ENCODE results near the gene ELK4.

The ELK4 gene

GRCh38 chr1:205629751-205630150 is 2.1 kb downstream of the ELK4 start:
- no peak for FAIRE-seq

GRCh38 chr1:205627956-205628355 is 3.9 kb downstream of the ELK4 start:
- no peak for FAIRE-seq

DNA sequence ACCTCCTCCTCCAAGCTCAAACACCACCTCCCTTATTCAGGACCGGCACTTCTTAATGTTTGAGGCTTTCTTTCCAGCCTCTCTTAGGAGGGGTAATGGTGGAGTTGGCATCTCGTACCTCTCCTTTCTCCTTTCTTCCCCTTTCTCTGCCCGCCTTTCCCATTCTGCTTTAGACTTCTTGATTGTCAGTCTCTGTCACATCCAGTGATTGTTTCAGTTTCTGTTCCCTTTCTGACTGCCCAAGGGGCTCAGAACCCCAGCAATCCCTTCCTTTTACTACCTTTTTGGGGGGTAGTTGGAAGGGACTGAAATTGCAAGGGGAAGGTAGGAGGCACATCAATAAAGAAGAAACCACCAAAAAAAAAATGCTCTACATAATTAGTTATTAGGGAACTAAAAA is 5.6 kb downstream of the ELK4 start:
- no peak for FAIRE-seq

GRCh38 chr1:205623646-205624045 is 8.2 kb downstream of the ELK4 start:
- FAIRE-seq, result no peak

- no peak for FAIRE-seq
These were observed 11.5 kb downstream of the ELK4 start for GRCh38 chr1:205620269-205620668.

- FAIRE-seq, result no peak
These were observed 12.4 kb downstream of the ELK4 start for GRCh38 chr1:205619376-205619775.

DNA sequence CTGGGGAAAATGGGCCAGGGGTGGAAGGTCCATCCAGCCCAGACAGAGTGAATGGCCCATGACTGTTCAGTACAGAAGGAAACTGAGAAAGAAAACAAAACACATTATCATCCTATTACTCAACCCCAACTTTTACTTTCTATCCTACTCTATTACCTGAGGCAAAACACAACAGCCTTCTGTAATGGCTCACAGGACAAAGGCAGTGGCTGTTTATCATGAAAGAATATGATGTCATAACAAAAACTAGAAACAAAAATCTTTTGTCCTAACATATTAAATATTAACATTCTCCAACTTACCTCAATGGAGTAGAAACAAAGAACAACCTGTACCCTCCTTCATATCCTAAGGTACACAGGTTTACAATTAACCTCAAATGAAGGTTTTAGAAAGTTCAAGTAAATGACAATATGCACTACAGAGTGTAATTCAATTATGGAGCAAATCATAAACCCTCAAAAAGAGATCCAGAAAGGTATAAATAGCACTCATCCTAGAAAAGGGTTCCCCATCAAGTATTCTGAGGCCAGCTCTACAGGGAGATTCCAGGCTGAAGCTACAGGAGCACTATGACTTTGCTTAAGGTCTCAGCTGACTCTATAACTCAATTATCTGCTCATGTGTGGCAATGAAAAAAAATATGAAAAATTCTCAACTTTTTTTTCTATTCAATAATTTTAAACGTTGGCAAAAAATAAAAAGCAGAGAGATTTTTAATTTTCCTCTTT is 15.1 kb downstream of the ELK4 start:
- no peak for FAIRE-seq

DNA sequence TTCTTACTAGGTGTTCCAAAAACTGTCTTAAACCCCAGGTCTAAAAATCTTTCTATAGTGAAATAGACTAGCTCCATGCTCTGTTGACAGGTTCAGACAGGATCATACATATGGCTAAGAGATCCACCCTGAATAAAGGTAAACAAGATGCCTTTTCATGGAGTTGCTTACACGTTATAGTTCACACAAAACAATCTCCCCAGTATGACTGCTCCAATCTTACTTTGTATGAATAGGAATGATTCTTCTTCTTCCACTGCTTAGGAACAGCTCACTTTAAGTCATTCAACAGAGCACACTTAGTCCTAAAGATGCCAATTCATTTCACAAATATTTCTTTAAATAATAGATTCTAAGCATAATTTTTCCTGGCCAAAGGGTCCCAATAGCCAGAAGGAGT is 16.0 kb downstream of the ELK4 start:
- no peak for FAIRE-seq

GRCh38 chr1:205613854-205614412 is 17.9 kb downstream of the ELK4 start:
- FAIRE-seq, result no peak

DNA sequence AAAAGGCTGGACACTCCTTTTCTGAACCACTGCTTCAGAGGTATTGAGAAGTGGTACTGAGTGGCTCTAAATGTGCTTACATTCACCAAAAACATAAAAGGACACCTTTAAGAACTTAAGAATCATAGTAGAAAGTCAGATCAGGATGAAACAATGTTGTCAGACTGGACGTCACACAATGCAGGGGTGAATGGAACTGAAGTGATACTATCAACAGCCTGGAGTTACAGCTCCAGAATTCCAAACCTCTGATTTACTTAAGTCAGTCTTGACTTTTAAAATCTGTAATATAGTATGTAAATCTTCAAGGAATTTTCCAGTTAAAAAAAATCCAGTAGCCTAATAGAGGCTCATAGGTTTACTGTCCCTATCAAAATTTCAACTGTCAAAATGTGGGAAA is 19.3 kb downstream of the ELK4 start:
- FAIRE-seq, result no peak

- no peak for FAIRE-seq
These were observed 19.7 kb downstream of the ELK4 start for GRCh38 chr1:205612104-205612503.

GRCh38 chr1:205610901-205611466 is 20.8 kb downstream of the ELK4 start:
- FAIRE-seq, result no peak

DNA sequence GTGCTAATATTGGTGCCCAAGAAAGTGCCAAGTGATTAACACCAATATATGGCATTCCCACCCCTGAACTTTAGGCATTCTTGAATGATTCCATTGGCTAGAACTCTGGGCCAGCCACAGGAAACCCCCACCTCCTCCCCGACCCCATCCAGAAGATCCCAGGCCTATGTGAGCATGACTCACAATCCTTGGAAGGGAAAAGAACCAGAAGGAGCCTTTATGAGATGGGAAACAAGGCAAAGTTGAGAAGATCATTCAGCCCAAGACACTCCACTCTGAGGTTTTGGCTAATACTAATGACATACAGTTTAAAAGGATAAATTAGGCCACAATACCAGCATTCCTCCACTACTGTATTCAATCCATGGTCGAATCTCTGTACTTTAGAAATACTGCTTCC is 21.8 kb downstream of the ELK4 start:
- FAIRE-seq, result no peak

- FAIRE-seq, result no peak
These were observed 26.8 kb downstream of the ELK4 start for GRCh38 chr1:205604825-205605505.

GRCh38 chr1:205604059-205604458 is 27.8 kb downstream of the ELK4 start:
- no peak for FAIRE-seq

DNA sequence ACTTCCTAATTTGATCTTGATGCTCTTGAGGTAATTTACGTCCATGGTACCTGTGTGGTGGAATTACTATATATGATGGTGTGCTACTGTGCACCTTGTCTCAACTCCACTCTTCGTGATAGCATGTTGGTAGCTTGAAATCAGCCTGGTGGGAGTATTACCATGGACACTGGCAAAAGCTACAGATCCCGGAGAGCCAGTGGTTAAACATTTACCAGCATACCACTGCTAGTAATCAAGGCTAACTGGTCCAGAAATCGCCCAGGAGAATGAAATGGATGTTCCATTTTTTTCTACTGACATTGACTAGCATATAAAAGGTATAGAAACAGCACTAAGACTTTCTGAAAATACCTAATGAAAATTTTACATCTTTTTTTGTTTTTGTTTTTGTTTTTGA is 30.6 kb downstream of the ELK4 start:
- FAIRE-seq, result no peak

DNA sequence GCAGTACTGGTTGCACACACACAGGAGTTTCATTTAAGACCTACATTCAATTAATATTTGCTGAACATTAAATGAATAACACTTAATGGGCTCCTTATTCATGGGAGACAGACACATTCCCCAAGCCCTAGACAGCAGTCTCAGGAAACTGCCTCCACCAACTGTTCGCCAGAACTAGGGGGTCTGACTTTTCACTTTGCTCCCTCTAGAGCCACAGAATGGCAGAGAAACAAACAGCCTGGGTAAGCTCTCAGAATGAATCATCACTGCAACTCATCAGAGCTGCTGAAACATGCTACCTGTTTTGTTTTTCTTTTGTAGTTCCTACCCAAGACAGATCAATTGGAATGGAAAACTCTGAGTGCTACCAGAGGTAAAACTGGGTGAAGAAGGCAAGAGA is 31.7 kb downstream of the ELK4 start:
- no peak for FAIRE-seq

DNA sequence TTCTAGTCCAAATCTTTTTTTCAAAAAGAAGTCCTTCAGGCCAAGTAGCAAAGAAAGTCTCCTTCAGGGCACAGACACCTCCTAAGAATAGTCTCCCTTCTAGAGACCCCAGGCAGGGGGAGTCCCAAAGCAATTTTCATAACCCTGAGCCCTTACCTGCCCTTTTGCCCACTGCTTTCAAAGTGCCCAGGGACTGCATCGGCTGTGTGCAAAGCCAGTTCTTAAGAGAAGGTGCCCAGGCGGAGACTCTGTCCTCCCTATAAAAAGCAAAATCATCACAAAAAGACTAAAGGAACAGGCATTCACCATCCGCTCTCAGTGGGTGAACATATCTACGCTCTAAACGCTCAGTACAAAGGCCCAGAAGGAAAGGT is 32.2 kb downstream of the ELK4 start:
- no peak for FAIRE-seq

DNA sequence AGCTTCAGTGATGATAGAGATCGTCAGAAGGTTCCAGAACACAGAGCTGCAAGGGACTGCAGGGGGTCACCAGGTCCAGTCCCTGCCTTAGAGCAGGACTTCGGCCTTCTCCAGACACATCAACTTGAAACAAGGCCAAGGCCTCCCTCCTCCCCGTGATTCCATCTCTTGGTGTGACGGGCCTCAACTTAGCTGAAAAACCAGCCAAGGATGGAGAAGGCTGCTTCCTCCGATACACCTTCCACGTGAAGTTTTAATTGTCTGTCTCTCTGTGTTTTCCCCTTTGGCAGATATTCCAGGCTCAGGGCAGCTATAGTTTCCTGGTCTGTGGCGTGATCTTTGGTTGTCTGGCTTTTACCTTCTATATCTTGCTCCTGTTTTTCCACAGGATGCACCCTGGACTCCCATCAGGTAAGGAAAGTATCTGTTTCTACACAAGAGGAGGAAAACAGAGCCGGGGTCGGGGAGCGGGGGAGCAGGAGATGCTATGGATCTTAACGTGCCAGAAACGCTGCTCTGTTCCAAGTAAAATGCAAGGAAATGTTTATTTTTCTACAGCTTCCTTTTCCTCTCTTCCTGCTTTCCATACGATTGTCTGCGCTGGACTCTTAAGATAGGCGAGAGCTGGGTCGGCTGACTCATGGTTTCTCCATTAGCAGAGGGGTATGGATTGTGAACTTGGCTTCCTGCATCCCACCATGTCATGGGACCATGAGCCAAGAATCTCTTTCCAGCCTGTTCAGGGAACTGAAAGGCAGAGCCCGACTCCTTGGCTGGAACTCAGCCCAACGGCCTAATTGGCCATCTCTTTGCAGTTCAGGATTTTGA is 32.8 kb downstream of the ELK4 start:
- no peak for FAIRE-seq

DNA sequence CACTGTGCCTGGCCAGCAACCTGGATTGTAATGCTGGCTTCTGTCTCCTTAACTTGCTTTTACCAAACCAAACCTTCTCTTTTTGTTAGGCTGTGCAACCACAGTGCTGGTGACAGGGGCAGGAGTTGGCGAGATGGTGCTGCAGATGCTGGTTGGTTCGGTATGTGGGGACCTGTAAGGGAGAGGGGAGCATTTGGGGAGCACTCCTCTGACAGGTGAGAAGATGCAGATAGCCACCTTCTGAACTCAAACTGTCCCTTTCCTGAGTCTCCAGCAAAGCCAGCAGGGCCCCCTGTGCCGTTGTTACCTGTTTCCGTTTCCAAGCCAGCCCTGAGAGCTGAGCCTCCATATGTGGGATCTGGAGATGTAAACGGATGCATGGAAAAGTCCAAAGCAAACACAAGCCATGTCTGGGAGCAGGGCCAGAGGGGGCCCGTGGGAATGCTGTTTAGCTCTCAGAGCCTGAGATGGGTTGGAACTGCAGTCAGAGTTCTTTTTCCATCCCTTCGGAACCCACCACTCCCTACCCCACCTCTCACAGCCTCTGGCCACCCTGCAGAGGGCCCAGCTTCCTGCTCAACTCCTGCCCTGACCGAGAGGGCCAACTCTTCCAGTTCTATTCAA is 34.0 kb downstream of the ELK4 start:
- no peak for FAIRE-seq

- FAIRE-seq, result no peak
These were observed 34.9 kb downstream of the ELK4 start for GRCh38 chr1:205596876-205597275.

DNA sequence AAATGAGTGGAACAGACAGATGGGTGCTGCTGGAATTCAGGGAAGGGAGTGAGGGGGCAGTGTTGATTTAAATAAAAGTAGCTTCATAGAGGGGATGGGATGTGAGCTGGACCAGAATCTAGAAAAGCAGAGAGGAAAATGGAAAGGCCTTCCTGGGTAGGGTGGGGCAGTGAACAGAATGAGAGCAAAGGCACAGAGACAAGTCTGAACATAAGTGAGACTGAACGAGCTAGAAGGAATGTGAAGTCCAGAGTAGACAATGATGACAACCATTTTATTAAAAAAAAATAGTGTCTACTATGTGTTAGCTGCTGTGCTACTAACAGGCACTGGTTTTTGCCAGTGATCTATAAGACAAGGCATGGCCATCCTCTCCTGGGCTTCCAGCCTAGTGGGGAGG is 36.0 kb downstream of the ELK4 start:
- no peak for FAIRE-seq

DNA sequence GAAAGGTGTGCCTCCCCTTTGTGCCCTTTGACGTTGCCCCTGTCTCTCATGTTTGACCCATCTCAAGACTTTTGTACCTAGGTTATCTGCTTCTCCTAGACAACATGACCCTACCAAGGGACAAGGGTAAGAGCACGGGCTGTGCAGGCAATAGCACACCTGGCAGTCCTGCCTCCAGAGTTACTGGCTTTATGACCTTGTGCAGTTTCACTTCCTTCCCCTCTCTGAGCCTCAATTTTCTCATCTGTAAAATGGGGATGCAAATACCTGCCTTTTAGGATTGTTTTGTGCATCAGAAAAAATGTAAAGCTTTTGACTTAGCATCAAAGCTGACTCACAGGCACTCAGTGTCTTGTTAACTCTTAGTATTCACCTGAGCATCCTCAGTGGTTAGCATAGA is 36.4 kb downstream of the ELK4 start:
- FAIRE-seq, result no peak
